Osteoblast (primary cell): ENCODE measurements around the gene H3-3A. TPM values are rescaled to one million over a fixed set of nuclear protein-coding genes. Genes with fewer than 3 reads are reported as not detected.

Experiments used
- DNase-seq: peaks from one replicate; pipeline ENCODE4 v3.0.0; 2011; ENCODE audit warnings: low spot score, mixed read lengths; ENCODE audit not compliant: insufficient read length; ENCODE audit errors: missing footprints
- H2AFZ ChIP-seq: 2 replicates; pipeline ENCODE4 v1.6.0; 2011; ENCODE audit warnings: mild to moderate bottlenecking, low read length
- H3K27ac ChIP-seq: 2 replicates; pipeline ENCODE4 v1.5.1; 2011; ENCODE audit warnings: mild to moderate bottlenecking, low read depth, low read length, moderate library complexity
- H3K27me3 ChIP-seq: 2 replicates; pipeline ENCODE4 v1.6.0; 2012; ENCODE audit warnings: mild to moderate bottlenecking, control low read depth, inconsistent platforms, low read length, moderate library complexity; ENCODE audit not compliant: insufficient read depth
- H3K36me3 ChIP-seq: 2 replicates; pipeline ENCODE4 v1.5.1; 2011; ENCODE audit warnings: mild to moderate bottlenecking, low read length, control low read depth, moderate library complexity; ENCODE audit not compliant: insufficient read depth
- H3K4me1 ChIP-seq: 2 replicates; pipeline ENCODE4 v1.5.1; 2011; ENCODE audit warnings: mild to moderate bottlenecking, low read length, control low read depth, moderate library complexity; ENCODE audit not compliant: insufficient read depth
- H3K4me2 ChIP-seq: 2 replicates; pipeline ENCODE4 v1.6.0; 2011; ENCODE audit warnings: mild to moderate bottlenecking, low read length; ENCODE audit not compliant: insufficient read depth
- H3K4me3 ChIP-seq: fragments of 200-600 bp; sonication (generic); 3 replicates; pipeline ENCODE4 v1.5.1; 2012; ENCODE audit warnings: mild to moderate bottlenecking, low read length, inconsistent platforms; ENCODE audit not compliant: insufficient read depth
- H3K79me2 ChIP-seq: 2 replicates; pipeline ENCODE4 v1.6.0; 2012; ENCODE audit warnings: mild to moderate bottlenecking, low read length, control low read depth, inconsistent platforms; ENCODE audit not compliant: insufficient read depth
- H3K9me3 ChIP-seq: 2 replicates; pipeline ENCODE4 v1.5.1; 2011; ENCODE audit warnings: low read depth, low read length, control low read depth
- H4K20me1 ChIP-seq: 2 replicates; pipeline ENCODE4 v1.6.0; 2012; ENCODE audit warnings: mild to moderate bottlenecking, low read length, control low read depth; ENCODE audit not compliant: insufficient read depth
- CTCF ChIP-seq: IDR thresholded peaks from 2 replicates; pipeline ENCODE4 v1.5.1; 2011; ENCODE audit warnings: mild to moderate bottlenecking, low read depth, low read length, moderate library complexity; ENCODE audit errors: extremely low read depth
- total RNA-seq: library from RNA; depleted of rRNA; stranded (reverse); fragments of >200 nt; gene quantifications from 2 replicates; pipeline ENCODE4 v1.2.3, GENCODE V29; 2012

H3-3A gene
- total RNA-seq, 1 donor, result 127 TPM

DNA sequence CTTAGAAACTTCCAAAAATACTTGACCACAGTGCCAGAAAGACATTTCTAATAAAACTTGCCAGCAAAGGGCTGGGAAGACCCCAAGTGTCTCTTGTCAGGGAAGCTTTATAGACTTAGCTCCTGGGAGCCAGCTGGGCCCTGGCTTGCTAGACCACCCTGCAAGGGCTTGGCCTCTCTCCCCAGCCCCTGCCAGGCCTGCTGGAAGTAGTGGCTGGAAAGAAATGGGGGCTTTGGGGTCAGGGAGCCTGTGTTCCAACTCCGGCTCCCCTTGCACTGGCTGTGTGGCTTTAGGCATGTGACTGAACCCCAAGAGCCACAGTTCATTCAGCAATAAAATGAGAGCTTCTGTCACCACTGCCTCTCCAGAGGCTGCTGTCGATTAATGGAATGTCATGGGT, 31.1 kb downstream of the H3-3A start:
- H4K20me1 ChIP-seq, result no peaks in the 10 kb centered on the region
- H2AFZ ChIP-seq, result no peak overlapping the region
- peaks cover 13% of the 10 kb centered on the region for H3K4me1 ChIP-seq
- H3K79me2 ChIP-seq, result no peaks in the 10 kb centered on the region
- H3K36me3 ChIP-seq, result no peaks in the 10 kb centered on the region
- no peak overlapping the region for H3K4me2 ChIP-seq
- DNase-seq, result no peak
- TF ChIP-seq CTCF, result no peak
- H3K27ac ChIP-seq, result no peak overlapping the region
- no peak overlapping the region for H3K4me3 ChIP-seq
- no peaks in the 10 kb centered on the region for H3K9me3 ChIP-seq
- peaks cover 18% of the 10 kb centered on the region for H3K27me3 ChIP-seq

- no peak overlapping the region for H2AFZ ChIP-seq
- peaks cover 13% of the 10 kb centered on the region for H3K4me1 ChIP-seq
- no peak overlapping the region for H3K4me3 ChIP-seq
- H3K27me3 ChIP-seq, result peaks cover 19% of the 10 kb centered on the region
- H3K79me2 ChIP-seq, result no peaks in the 10 kb centered on the region
- no peaks in the 10 kb centered on the region for H3K9me3 ChIP-seq
- H3K4me2 ChIP-seq, result no peak overlapping the region
- H3K36me3 ChIP-seq, result no peaks in the 10 kb centered on the region
- peak; percentile 32 for DNase-seq
- H4K20me1 ChIP-seq, result no peaks in the 10 kb centered on the region
- no peak overlapping the region for H3K27ac ChIP-seq
- TF ChIP-seq CTCF, result no peak
Observed at GRCh38 chr1:226094451-226094850, 31.9 kb downstream of the H3-3A start.

GRCh38 chr1:226095286-226095685, 32.8 kb downstream of the H3-3A start:
- no peak for TF ChIP-seq CTCF
- peak; percentile 5 for DNase-seq
- Histone ChIP-seq H3K4me3 (no peak overlapping the region), H3K9me3 (no peaks in the 10 kb centered on the region), H3K27ac (no peak overlapping the region), H4K20me1 (no peaks in the 10 kb centered on the region), H3K27me3 (peaks cover 25% of the 10 kb centered on the region), H3K79me2 (no peaks in the 10 kb centered on the region), H3K36me3 (no peaks in the 10 kb centered on the region), H3K4me2 (no peak overlapping the region), H2AFZ (no peak overlapping the region), H3K4me1 (peaks cover 17% of the 10 kb centered on the region)

GRCh38 chr1:226097866-226098625, 35.5 kb downstream of the H3-3A start:
- Histone ChIP-seq H3K9me3 (no peaks in the 10 kb centered on the region), H4K20me1 (no peaks in the 10 kb centered on the region), H3K27ac (peak overlapping the region; percentile 77), H3K4me1 (peaks cover 22% of the 10 kb centered on the region), H3K27me3 (peaks cover 25% of the 10 kb centered on the region), H3K36me3 (no peaks in the 10 kb centered on the region), H3K4me2 (peak overlapping the region; percentile 46), H3K79me2 (no peaks in the 10 kb centered on the region), H2AFZ (no peak overlapping the region), H3K4me3 (peak overlapping the region; percentile 32)
- DNase-seq, result peak; percentile 91
- TF ChIP-seq CTCF, result no peak
